K562 (cell line): ENCODE results near the gene ZNF891. TPM values are rescaled to one million over a fixed set of nuclear protein-coding genes. Genes with fewer than 3 reads are reported as not detected.

Source experiments
- ADNP ChIP-seq: fragments of 200-800 bp; sonication (Bioruptor generic); IDR thresholded peaks from 2 replicates; pipeline ENCODE4 v1.6.1; 2016; ENCODE audit warnings: missing genetic modification characterization, missing compliant biosample characterization
- ASH1L ChIP-seq: fragments of 450-650 bp; IDR thresholded peaks from 2 replicates; pipeline ENCODE4 v1.6.1; 2018; ENCODE audit warnings: borderline replicate concordance, mild to moderate bottlenecking, low read depth; ENCODE audit not compliant: partially characterized antibody
- CBX5 ChIP-seq: IDR thresholded peaks from 2 replicates; pipeline ENCODE4 v1.6.1; 2014; ENCODE audit warnings: low read depth, borderline replicate concordance
- CGGBP1 ChIP-seq: fragments of 250-450 bp; sonication (Bioruptor Pico); IDR thresholded peaks from 2 replicates; pipeline ENCODE4 v1.9.0; 2021; ENCODE audit warnings: mild to moderate bottlenecking
- L3MBTL2 ChIP-seq: fragments of 450-650 bp; IDR thresholded peaks from 2 replicates; pipeline ENCODE4 v1.6.1; 2016; ENCODE audit warnings: mild to moderate bottlenecking, moderate library complexity
- MECOM ChIP-seq: fragments of 250-450 bp; sonication (Bioruptor Pico); IDR thresholded peaks from 2 replicates; pipeline ENCODE4 v1.8.0; 2022; ENCODE audit warnings: inconsistent platforms
- NEUROD1 ChIP-seq: fragments of 150-350 bp; IDR thresholded peaks from 2 replicates; pipeline ENCODE4 v1.6.1; 2014; ENCODE audit warnings: borderline replicate concordance, low read length, low read depth; ENCODE audit not compliant: partially characterized antibody
- NFRKB ChIP-seq: fragments of 450-650 bp; IDR thresholded peaks from 2 replicates; pipeline ENCODE4 v1.6.1; 2016; ENCODE audit warnings: low read depth
- PHTF2 ChIP-seq: fragments of 250-450 bp; sonication (Bioruptor Pico); IDR thresholded peaks from 2 replicates; pipeline ENCODE4 v1.5.0; 2021; ENCODE audit warnings: mild to moderate bottlenecking
- POLR2A ChIP-seq: fragments of 450-650 bp; conservative IDR thresholded peaks from 2 replicates; pipeline ENCODE4 v1.6.1; 2016
- POU5F1 ChIP-seq: fragments of 150-350 bp; IDR thresholded peaks from 2 replicates; pipeline ENCODE4 v1.6.1; 2014; ENCODE audit warnings: borderline replicate concordance, low read length, low read depth, mild to moderate bottlenecking; ENCODE audit not compliant: partially characterized antibody
- PTBP1 ChIP-seq: fragments of 200-400 bp; formaldehyde crosslinking; IDR thresholded peaks from 2 replicates; pipeline ENCODE4 v1.6.1; 2017; ENCODE audit warnings: low read depth, low read length
- PTTG1 ChIP-seq: fragments of 450-650 bp; IDR thresholded peaks from 2 replicates; pipeline ENCODE4 v1.6.1; 2016; ENCODE audit warnings: low read depth, mild to moderate bottlenecking, missing genetic modification characterization, missing compliant biosample characterization
- SMAD1 ChIP-seq: fragments of 150-350 bp; IDR thresholded peaks from 2 replicates; pipeline ENCODE4 v1.6.1; 2014; ENCODE audit warnings: low read length, low read depth; ENCODE audit not compliant: partially characterized antibody
- TRIM24 ChIP-seq, 2 experiments: fragments of 450-650 bp; IDR thresholded peaks; 2 replicates each; pipeline ENCODE4 v1.6.1; 2016
- TRIM28 ChIP-seq: fragments of 450-650 bp; IDR thresholded peaks from 2 replicates; pipeline ENCODE4 v1.6.1; 2017
- ZNF212 ChIP-seq: fragments of 450-650 bp; formaldehyde crosslinking; IDR thresholded peaks from 2 replicates; pipeline ENCODE4 v1.4.0; 2020; ENCODE audit warnings: mild to moderate bottlenecking
- ZNF274 ChIP-seq: IDR thresholded peaks from 2 replicates; pipeline ENCODE4 v1.6.1; 2011; ENCODE audit warnings: low read depth, mild to moderate bottlenecking, low read length, moderate library complexity, borderline replicate concordance
- ZNF561 ChIP-seq: fragments of 450-650 bp; formaldehyde crosslinking; conservative IDR thresholded peaks from 2 replicates; pipeline ENCODE4 v1.4.0; 2020; ENCODE audit warnings: mild to moderate bottlenecking, moderate library complexity
- ZNF707 ChIP-seq: fragments of 250-450 bp; sonication (Bioruptor Pico); conservative IDR thresholded peaks from 2 replicates; pipeline ENCODE4 v1.8.0; 2022; ENCODE audit warnings: inconsistent platforms, mild to moderate bottlenecking, moderate library complexity
- polyA plus RNA-seq, 8 experiments: library from polyadenylated mRNA; depleted of rRNA in 4 of 8; stranded (reverse) in 5 of 8; unstranded in 3 of 8; fragments of >200 nt; fragmentation: Nextera tagmentation in 2 of 8; fragmentation: Illumina TruSeq in 1 of 8; extraction: Ambion mirVana in 2 of 8; extraction: Trizol in 1 of 8; gene quantifications; 2 replicates each; pipeline versions ENCODE4 v1.2.1 to v1.2.3, GENCODE V29; 2011 to 2014; ENCODE audit warnings: inconsistent platforms in 1 of 8, missing spikeins in 1 of 8
- total RNA-seq, 7 experiments: library from RNA; depleted of rRNA in 6 of 7; stranded (reverse); fragments of >200 nt in 6 of 7; fragmentation: Illumina TruSeq in 2 of 7; extraction: Trizol in 2 of 7; gene quantifications; 2 replicates each; pipeline versions ENCODE4 v1.2.1 to v1.2.3, GENCODE V29; 2011 to 2021; ENCODE audit warnings: low replicate concordance in 1 of 7
- TF ChIP-seq, protein P1 (sequence below): fragments of 450-650 bp; IDR thresholded peaks from 2 replicates; pipeline ENCODE4 v1.6.1; 2016; ENCODE audit warnings: mild to moderate bottlenecking
- TF ChIP-seq, protein P2 (sequence below): fragments of 250-450 bp; sonication (Bioruptor Pico); IDR thresholded peaks from 2 replicates; pipeline ENCODE4 v1.8.0; 2022; ENCODE audit warnings: moderate library complexity, mild to moderate bottlenecking, inconsistent platforms
- TF ChIP-seq, protein P3 (sequence below), 2 experiments: fragments of 450-650 bp in 1 of 2; sonication (generic) in 1 of 2; formaldehyde crosslinking; conservative IDR thresholded peaks; 2 replicates each; pipeline versions ENCODE4 v1.4.0 to v1.8.1; 2020 to 2022; ENCODE audit warnings: mild to moderate bottlenecking in 1 of 2, missing genetic modification reagents in 1 of 2

Gene ZNF891
- total and polyA plus RNA-seq, 9 of the 15 experiments (the other 6 are each of a cell fraction or from before 2014, with no cell fraction given) = 0.41 to 2.0 (median 1.3) TPM

- TF ChIP-seq, protein P1, sequence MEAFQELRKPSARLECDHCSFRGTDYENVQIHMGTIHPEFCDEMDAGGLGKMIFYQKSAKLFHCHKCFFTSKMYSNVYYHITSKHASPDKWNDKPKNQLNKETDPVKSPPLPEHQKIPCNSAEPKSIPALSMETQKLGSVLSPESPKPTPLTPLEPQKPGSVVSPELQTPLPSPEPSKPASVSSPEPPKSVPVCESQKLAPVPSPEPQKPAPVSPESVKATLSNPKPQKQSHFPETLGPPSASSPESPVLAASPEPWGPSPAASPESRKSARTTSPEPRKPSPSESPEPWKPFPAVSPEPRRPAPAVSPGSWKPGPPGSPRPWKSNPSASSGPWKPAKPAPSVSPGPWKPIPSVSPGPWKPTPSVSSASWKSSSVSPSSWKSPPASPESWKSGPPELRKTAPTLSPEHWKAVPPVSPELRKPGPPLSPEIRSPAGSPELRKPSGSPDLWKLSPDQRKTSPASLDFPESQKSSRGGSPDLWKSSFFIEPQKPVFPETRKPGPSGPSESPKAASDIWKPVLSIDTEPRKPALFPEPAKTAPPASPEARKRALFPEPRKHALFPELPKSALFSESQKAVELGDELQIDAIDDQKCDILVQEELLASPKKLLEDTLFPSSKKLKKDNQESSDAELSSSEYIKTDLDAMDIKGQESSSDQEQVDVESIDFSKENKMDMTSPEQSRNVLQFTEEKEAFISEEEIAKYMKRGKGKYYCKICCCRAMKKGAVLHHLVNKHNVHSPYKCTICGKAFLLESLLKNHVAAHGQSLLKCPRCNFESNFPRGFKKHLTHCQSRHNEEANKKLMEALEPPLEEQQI = no peak
- no peak for TF ChIP-seq CGGBP1 (CRISPR knock-in tag)
- no peak for TF ChIP-seq PHTF2
- no peak for TF ChIP-seq ZNF212 (CRISPR knock-in tag)
- TF ChIP-seq TRIM28 = peak; percentile 98
- peak in 1 of 2 experiments; percentile 77; a peak in 2 of 4 replicates for TF ChIP-seq TRIM24 (IDR thresholded peaks at IDR 0.05)
- TF ChIP-seq PTTG1 (tag) = no peak
- TF ChIP-seq PTBP1 = no peak
- TF ChIP-seq L3MBTL2 = no peak
- TF ChIP-seq, protein P2, sequence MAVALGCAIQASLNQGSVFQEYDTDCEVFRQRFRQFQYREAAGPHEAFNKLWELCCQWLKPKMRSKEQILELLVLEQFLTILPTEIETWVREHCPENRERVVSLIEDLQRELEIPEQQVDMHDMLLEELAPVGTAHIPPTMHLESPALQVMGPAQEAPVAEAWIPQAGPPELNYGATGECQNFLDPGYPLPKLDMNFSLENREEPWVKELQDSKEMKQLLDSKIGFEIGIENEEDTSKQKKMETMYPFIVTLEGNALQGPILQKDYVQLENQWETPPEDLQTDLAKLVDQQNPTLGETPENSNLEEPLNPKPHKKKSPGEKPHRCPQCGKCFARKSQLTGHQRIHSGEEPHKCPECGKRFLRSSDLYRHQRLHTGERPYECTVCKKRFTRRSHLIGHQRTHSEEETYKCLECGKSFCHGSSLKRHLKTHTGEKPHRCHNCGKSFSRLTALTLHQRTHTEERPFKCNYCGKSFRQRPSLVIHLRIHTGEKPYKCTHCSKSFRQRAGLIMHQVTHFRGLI (CRISPR knock-in tag) = no peak
- no peak for TF ChIP-seq ZNF707 (CRISPR knock-in tag)
- no peak for TF ChIP-seq MECOM (CRISPR knock-in tag)
- peak; percentile 52 for TF ChIP-seq CBX5
- TF ChIP-seq, protein P3, sequence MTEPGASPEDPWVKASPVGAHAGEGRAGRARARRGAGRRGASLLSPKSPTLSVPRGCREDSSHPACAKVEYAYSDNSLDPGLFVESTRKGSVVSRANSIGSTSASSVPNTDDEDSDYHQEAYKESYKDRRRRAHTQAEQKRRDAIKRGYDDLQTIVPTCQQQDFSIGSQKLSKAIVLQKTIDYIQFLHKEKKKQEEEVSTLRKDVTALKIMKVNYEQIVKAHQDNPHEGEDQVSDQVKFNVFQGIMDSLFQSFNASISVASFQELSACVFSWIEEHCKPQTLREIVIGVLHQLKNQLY (CRISPR knock-in tag; conservative IDR thresholded peaks at IDR 0.05) = no peak
- TF ChIP-seq ZNF561 (CRISPR knock-in tag) = no peak
- TF ChIP-seq POU5F1 = no peak
- no peak for TF ChIP-seq ASH1L
- TF ChIP-seq NEUROD1 = no peak
- TF ChIP-seq ZNF274 = peak; percentile 100
- no peak for TF ChIP-seq ADNP (tag)
- no peak for TF ChIP-seq SMAD1
- TF ChIP-seq POLR2A = no peak
- no peak for TF ChIP-seq NFRKB
Observed at GRCh38 chr12:133058203-133059113, 71.6 kb downstream of the ZNF891 start (continued).
